GM21786 (cell line): ENCODE data around the gene NECTIN1.
A peak's percentile ranks its signal among the peaks of the same experiment; 100 is the strongest.

Source experiments
- ATAC-seq: cut with Tn5 transposase; IDR thresholded peaks from one replicate; pipeline ENCODE4 v1.9.1; 2021; ENCODE audit not compliant: unreplicated experiment

Gene NECTIN1

DNA sequence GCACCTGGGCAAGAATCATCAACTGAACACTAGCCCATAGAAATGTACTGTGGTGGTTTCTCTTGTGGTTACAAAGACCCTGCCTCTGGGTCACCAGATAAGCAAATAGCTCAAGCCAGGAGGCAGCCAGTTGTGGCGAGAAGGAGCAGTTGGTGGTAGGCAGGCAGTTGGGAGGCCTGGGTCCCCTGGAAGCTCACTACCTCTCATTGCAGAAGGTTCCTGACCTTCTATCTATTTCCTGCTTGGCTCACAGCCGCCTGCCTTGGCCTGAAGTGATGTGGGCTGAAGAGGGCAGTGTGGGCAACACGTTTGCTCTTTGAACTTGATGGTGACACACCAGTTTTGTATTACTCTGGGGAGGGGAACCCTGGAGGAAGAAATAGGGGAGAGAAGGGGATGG is 34.7 kb downstream of the NECTIN1 start:
- no peak for ATAC-seq

DNA sequence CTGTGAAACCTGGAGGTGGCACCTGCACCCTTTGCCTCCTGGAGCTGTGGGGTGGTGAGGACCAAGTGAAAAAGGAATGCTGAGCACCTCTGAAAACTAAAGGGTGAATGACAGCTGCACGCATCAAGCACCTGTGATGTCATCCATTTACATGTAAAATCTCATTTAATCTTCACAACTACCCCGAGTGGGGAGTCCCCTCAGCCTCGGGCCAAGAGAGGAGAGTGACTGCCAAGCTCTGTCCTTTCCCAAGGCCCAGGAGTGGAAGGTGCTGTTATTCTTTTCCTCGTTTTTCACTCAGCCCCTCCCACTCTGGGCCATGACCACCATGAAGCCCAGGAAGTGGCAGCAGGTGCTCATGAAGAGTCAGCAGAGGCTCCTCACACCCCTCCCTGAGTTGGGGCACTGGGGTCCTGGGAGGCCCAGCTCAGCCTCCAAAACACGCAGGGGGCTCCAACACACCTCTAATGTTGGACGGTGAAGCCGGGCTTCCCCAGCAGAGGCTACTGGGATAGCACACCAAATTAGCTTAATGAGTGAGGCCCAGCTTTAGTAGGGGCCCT is 35.7 kb downstream of the NECTIN1 start:
- no peak for ATAC-seq

DNA sequence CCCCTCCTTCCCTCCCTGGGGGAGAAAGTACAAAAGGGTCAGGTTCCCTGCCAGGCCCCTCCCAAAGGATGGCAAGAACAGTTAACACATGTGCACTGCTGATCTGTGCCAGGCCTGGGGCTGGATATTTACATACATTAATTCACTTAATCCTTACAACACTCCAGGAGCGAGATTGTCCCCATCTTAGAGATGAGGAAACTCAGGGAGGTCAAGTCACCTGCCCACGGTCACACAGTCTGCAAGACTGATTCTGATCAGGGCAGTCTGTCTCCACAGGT is 36.5 kb downstream of the NECTIN1 start:
- ATAC-seq = no peak

DNA sequence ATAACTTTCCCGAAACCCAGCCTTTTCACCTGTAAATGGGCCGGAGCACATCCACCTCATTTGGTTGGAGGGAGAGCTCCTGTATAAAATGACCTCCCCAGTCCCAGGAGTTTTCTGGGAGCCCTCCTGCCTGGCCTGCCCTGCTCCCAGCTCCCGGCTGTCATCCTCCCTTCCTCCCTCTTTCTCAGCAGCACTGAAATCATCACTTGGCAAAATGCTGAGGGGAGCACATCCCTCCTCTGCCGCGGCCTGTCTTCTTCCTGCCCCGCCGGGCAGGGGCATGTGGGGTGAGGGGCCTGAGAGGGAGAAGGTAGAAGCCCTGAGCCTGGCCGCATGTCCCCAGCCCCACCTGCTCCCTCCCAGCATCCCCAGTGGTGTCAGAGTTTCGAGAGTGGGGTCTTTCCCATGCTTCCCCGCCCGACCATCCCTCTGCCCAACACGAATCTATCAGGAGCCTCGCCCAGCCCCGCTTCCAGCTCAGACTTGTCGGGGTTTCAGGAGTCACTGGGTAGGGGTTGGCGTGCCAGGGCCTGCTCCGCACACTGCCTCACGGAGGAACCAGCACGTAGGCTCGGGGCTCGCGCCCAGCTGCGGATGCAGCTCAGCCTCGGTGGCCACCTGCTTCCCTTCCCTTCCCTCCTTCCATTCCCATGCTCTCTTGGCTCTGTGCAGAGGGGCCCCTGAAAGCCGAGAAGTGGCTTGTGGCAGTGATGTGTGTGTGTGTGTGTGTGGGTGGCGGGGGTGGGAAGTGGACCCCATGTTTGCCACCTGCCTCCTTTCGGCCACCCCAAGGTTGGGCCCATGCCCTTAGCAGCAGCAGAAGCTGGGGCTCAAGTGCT is 37.1 kb downstream of the NECTIN1 start:
- no peak for ATAC-seq

DNA sequence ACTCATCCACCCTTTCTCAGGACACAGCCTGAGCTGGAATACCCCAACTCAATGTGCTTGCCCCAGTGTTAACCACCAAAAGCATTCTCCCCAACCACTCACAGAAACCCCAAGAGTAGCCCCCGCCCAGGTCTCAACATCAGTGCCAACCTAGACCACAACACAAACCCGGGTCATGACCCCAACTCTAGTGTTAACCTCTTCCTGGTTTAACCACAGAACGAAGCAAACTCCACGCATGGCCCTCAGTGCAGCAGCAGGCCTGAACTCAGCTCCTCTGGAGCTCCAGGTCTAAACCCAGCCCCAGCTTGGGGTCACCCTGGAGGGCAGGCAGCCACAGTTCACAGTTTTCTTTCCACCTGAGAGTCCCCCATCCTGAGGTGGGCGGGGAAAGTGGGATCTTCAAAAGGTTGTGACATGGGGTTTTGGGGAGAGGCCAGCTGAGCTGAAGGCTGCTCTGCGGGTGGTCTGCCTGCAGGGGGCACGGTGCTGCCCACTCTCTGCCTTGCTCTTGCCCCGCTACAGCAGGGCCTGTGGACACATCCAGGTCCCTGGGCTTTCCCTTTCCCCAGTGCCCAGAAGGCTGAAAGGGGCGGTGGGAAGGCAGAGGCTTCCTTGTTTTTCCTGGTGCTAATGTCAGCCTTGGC is 37.9 kb downstream of the NECTIN1 start:
- peak; percentile 38 for ATAC-seq

DNA sequence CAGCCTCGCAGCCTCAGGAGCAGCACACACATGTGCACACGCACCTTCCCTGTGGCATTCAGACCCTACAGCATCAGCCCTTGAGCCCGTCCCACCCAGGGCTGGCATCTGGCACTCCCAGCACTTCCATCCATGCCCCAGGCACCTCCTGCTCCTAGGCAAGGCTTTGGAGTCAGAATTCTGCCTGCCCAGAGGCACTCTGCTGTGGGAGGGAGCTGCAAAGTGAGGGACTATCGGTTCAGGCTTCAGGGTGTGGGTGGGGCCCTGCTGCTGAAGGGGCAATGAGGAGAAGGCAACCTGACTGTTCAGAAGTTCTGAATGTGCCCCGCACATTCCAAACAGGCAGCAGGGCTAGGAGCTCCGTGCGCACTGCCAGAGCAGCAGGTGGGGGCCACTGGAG is 39.7 kb downstream of the NECTIN1 start:
- ATAC-seq = no peak

DNA sequence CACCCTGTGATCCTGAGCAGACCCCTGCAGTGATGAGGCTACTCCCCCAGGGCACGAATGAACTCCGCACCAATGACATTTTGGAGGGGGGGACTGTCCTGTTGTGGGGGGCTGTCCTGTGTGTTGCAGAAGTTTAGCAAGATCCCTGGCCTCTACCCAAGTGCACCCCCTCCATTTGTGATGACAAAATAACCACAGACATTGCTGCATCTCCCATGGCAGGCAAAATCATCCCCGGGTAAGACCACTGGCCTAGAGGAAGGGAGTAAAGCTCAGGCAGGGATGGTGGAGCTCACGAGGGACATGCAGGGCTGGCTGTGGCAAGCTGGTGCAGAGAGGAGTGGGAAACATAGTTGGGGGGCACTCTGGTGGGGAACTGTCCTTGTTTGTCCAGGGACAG is 40.6 kb downstream of the NECTIN1 start:
- ATAC-seq = no peak

DNA sequence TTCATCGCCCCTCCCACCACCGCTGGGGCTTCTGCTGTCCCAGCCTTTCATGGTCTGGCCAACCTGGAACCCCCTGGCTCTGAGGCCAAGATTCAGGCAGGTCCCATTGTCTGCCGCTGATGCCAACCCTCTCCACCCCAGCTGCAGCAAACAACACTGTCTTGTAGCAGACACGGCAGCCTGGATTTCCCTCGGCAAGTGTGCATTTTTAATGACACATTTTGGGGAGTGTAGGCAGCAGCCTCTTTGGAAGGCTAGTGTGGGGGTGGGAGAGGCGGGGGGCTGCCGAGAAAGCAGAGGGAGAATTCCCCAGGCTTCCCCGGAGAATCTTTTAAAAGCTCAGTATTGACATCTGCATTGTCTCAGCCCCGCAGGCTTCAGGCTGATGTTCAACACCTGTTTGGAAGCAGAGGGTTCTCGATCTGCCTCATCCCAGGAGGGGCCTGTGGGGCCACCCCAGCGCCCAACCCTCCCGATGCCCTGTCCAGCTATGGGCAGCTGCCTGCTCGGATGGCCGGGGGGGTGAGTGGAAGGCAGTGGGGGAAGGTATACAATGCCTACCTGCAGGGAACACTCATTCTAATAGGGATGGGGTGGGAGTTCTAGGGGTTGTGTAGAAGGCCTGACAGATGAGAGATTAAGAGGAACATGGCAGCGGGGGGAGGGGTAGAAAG is 41.5 kb downstream of the NECTIN1 start:
- ATAC-seq = no peak

DNA sequence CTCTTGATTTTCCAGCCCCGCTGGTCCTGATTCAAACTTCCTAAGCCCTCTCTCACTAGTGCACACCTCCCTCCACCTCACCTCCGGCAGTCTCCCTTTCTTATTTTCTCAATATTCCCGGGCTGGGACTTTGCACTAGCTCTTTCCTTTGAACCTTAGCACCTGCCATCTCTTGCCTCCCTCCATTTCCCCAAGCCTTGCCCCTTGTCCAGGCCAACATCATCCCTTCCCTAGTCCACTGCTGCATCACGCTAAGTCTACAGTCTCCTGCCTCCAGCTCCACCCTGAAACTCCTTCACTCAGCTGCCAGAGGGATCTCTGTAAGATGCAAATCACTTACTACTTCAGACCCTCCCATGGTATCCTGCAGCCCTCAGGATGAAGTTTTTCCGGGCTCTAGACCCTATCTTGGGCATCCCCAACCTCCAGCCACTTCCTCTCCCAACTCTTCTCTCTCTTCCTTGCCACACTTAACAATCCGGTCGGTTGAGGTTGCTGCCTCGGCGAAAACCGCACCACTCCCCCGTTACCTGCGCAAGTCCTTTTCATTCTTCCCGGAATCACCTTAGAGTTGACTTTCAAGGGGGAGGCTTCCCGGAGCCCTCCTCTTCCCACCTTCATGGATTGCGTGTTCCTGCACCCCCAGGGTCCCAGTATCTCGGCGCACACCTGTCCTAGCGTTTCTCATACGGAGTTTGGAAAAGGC is 42.7 kb downstream of the NECTIN1 start:
- ATAC-seq = no peak

DNA sequence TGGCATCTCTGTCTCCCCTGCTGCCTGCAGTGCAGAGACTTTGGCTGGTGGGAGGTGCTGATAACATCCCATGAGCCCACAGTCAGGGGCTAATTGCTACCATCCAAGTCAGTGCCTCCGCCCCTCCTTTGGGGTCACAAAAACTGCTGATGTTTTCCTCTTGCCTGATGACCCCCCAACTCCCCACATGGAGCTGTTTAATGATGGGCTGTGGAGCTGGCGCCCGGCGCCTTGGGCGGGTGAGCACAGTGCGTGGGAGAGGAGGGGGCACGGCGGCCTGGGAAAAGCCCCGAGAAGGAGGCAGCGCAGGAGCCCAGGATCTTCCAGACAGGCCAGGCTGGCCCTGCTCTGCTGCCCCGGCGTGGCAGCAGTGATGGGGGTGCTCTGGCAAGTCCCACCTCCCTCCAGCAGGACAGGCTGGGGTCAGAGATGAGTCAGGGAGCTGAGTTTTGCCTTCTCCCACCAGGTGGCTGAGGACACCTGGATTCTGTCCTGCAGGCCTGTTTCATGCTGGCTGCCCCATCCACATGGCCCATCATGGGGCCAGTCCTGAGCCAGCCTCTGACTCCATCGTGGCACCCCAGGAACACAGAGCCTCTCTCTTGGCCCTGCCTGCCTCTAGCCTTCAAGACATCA is 43.8 kb downstream of the NECTIN1 start:
- no peak for ATAC-seq

DNA sequence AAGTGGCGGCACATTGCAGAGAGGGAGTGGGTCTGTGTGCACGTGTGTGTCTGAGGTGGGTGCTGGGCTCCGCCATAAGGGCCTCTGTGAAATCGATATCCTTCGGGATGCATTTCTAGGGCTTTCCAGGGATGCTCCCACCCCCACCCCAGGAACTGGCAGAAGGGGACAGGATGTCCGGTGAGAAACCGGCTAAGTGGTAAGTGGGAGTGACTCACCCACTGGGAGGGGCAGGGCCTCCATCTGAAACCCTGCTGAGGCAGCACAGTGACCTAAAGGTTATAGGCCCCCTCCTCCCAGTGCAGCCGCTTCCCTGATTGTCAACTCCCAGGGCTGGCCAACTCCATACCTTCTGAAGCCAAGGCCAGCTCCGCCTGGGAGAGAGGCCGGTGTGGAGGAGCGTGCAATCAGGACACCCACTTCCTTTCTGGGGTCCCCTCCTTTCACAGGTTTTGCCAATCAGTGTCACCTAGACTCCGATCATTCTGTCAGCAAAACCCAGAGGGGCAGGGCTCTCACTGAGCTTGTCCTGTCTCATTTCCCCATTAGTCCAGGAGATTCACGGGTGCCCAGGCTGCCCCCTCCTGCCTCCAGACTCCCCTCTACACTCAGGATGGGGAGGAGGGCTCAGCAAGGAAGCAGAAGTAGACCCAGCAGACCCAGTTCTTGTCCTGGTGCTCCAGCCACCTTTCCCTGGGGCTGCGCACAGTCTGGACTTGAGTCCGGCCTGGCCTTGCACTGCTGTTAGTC is 44.5 kb downstream of the NECTIN1 start:
- no peak for ATAC-seq

DNA sequence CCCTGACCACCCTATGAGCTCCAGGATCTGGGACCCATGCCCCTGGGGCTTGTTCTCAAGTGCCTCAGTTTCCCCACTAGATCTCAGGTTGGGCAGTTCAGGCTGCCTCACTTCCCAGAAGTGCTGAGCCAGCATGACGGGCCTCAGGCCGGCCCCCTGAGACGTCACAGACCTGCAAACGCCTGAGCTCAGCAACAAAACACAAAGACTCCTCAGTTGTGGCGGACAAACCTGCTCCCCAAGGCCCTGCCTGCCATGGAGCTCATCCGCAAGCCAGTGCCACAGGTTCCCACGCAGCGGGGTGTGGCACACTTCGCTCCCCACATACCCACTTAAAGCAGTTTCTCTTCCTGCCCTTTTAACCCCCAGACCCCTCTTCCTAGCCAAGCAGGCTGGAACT is 45.2 kb downstream of the NECTIN1 start:
- ATAC-seq = no peak

DNA sequence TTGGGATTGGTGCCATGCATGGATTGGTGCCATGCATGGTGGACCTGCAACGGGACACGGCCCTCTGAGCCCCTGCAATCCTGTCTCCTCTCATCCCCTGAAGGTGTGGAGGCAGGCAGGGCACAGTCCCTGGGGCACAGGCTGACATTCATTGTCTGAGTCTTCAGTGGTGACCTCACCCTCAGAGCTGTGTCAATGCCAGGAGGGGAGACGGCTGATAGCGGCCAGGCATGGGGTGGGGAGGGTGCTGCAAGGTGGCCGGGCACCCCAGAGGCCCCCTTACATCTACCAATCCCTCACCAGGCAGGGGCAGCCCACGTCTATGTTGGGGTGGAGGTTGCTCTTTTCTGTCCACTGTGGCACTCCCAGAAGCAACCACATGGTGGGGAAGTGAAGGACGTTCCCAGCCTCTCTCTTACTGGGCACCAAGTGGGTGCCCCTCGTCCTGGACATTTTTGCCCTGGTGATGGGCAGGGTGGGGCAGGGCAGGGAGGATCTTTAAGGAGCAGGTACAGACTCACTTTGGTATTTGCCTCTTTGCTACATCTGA is 47.6 kb downstream of the NECTIN1 start:
- no peak for ATAC-seq

DNA sequence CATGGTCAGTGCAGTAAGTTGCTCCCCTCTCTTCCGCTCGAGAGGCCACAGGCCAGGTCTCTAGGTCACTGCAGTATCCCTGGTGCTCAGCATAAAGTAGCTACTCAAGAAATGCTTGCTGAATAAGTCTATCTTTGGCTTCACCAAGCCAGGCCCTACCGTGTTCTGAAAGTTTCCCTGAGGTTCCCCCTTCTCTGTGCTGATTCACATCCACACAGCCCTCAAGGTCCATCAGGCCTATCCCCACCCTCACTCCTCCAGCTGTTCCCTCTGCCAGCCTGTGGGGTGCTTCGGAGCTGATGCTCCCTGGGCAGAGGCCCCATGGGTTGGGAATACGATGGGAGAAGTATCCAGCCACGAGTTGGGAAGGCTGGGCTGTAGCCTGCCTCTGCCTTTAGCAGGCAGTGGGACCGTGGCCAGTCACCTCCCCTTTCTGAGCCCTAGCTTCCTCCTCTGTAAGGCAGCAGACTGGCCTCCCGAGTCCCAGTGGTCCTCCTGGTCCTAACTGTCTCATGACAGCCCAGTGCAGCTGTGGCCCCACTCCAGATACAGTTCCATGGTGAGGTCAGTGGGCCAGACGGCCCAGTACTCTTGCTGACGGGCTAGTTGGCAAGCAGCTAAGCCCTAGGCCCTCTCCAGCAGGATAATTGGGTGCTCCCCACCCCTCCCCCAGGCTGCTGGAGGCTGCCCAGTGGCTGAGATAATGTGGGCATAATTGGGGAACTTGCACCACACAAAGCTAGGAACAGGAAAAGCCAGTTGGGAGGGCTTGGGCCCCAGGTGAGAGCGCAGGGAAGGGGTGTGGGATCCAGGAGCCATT is 48.2 kb downstream of the NECTIN1 start:
- ATAC-seq = no peak

DNA sequence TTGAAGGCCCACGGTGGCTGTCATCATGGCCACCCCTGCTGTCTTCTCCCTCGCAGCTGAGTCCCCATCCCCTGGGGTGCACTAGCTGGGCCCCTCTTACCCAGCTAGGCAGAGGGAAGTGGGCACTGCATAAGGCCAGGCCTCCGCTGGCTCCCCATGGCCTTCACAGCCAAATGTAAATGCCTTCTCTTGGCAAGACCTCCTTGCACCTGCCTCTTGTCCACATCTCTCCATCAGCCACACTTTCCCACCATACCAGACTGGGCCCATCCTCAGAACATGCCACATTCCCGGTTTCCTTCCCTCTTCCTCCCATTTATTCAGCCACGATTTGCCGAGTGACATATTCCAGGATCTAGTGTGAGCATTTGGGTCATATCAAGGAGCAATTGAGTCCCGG is 49.7 kb downstream of the NECTIN1 start:
- ATAC-seq = no peak

DNA sequence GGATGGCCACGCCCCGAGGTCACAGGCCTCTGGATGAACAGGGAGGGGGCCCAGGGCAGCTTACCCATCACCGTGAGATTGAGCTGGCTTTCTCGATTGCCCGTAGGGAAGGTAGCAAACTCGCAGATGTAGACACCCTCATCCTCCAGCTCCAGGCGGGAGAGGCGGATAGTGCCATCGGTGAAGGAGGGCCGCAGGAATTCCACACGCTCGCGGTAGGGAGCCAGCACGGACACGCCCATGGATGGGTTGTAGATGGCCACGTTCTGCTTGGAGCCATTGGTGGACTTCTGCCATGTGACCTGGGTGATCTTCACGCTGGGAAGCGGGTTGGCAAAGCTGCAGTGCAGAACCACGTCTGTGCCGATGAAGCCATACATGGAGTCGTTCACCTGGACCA is 50.6 kb downstream of the NECTIN1 start:
- no peak for ATAC-seq

DNA sequence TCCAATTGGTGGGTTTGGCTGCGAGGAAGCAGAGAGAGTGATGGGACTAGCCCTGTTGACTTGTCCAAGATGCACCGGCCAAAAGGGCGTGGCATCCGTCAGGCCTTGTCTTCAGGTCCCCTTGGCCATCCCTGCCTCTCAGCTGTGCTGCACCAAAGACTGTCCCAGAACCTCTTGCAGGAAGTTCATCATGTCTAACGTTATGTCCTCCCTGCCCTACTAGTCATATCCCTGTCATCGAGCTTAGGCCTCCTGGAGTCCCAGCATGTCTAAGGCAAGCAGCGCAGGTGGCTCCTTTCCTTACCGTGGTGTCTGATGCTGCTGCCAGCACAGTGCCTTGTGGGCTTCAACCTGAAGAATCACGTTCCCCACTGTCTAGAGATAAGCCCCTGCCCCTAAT is 51.2 kb downstream of the NECTIN1 start:
- no peak for ATAC-seq

DNA sequence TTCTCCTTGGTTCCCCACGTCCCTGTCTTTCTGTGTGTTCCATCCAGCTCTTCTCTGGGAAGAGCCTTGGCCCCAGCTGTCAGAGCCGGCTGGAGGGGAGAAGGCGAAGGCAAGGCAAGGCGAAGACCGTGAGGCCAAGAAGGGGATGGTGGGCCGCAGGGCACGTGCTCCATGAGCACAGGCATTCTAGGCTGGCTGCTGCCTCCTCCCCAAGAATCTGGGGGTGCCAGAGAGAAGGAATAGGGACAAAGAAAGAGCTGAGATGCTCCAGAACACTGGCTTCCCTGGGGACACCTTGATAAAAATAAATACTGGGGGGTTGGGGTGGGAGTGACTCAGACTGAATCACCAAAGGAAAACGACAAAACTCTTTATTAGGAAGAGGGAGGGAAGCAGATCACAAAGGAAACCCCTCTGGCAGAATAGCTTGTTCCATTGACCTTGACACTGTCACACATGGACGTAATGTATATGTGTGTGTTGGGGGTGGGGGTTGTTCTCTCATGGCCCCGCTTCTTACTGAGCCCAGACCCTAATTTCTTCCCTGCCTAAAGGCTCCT is 52.5 kb downstream of the NECTIN1 start:
- ATAC-seq = no peak
